ENCODE measurements around the gene CCDC201.
"Not testable (repeated sequence)": the region's sequence is repeated elsewhere in the genome, so short reads cannot be mapped to it uniquely, and the experiment has no call there.

The CCDC201 gene

DNA sequence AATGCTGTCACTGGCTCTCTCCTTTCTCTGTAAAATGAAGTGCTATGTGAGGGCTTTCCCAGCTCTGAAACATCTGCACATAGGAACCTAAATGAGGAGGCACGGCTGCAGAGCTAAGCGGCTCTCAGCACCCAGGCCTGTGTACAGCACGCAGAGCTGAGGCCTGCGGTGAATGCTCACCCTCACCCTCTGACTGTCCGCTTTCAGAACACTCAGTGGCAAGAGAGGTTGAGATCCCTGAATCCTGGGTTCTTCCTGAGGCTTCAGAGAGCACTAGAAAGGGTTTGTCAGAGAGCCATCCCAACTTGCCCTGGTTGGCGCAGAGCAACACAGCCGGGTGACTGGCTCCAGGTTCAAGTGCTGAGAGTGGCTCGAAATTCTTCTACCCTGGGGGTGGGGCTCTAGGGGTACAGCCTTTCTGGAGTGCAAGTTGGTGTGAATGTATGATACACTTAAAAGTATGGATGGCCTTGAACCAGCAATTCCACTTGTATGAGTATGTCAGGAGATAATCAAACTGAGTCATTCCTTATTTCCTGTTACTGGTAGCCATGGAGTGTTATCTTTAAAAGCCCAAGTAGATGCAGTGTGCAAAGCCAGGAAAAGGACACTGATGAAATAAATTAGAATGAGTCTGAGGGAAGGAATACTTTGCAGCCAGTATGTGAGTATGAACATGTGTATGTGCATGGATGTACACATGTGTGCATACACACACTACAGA lies 1.7 kb upstream of the CCDC201 start:
- DNase-seq (ENCODE audit: low read depth in 2 of 3, low spot score in 1 of 3), result no peak

GRCh38 chr7:45873355-45873754 lies 473 bp upstream of the CCDC201 start:
- no peak for DNase-seq (ENCODE audit: low read depth in 2 of 3, low spot score in 1 of 3)

GRCh38 chr7:45872116-45873034 lies 507 bp downstream of the CCDC201 start:
- no peak for DNase-seq (ENCODE audit: low read depth in 2 of 3, low spot score in 1 of 3)

DNA sequence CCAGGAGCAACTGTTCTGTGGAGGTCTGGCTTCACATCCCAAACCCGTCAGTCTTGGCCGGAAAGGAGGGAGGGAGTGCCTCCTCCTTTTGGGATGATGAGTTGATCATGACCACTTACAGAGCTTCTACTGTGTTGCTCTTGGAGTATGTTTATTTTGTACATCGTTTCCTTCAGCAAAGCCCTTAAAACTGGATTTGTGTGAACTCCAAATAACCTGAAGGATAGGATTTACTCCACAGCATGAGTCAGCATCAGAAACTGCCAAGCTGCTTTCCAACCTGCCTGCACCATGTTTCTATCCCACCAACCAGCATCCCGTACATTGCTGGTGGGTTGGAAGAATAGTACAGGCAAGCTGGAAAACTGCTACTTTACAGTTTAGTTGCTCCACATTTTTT lies 3.5 kb downstream of the CCDC201 start:
- no peak for DNase-seq (ENCODE audit: low read depth in 2 of 3, low spot score in 1 of 3)

- no peak for DNase-seq (ENCODE audit: low read depth in 2 of 3, low spot score in 1 of 3)
These were observed 5.4 kb downstream of the CCDC201 start for GRCh38 chr7:45867471-45867870.

DNA sequence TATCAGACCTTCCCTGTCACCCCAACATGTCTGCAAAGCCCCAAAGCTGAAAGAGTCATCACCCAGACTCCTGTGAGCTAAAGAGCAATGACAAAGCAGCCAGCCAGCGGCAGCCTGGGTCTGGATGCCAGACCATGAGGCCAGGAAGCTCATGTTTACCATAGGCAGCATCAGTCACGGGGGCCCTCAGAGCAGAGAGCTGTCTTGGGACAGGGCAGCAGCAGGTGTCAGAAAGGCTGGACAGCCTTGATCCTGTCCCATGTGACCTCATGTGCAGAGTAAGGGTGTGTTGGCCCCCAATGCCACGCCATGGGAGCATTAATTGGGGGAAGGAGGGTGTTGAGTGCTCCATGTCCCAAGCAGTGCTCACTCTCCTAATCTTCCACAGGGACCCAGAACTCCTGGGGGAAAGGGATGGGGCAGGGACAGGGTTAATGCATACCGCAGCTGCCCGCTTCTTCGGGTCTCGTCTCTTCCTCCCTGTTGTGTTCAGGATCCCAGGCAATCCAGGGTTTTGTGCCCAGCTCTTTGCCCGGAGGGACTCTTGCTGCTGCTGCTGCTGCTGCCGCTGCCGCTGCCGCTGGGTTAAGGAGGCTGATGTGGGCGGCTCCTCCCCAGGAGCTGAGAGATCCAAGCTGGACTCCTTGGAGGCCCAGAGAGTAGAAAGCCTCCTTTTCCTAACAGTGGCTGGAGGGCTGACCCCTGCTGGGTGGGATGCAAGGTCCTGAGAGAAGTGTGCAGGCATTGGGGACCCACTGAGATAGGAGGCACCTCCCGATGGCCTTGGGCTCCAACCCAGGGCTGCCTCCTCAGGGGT lies 7.1 kb downstream of the CCDC201 start:
- no peak for DNase-seq (ENCODE audit: low read depth in 2 of 3, low spot score in 1 of 3)

DNA sequence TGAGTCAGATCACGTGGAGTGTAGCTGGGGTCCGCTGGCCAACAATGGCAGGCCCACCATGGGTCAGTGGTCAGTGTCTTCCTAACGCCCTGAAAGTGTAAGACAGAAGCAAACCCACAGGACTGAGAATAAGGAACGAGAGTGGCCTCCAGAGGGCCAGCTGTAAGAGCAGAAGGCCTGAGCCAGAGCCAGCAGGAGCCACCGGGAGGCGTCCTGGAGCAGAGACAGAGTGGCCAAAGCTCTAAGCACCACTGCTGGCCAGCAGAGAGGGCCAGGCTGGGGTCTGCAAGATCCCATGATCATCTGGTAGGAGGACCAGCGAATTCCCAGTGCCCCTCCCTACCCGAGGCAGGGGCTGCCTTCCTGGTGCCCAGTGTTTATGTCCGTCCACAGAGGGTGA lies 9.2 kb downstream of the CCDC201 start:
- no peak for DNase-seq (ENCODE audit: low read depth in 2 of 3, low spot score in 1 of 3)

DNA sequence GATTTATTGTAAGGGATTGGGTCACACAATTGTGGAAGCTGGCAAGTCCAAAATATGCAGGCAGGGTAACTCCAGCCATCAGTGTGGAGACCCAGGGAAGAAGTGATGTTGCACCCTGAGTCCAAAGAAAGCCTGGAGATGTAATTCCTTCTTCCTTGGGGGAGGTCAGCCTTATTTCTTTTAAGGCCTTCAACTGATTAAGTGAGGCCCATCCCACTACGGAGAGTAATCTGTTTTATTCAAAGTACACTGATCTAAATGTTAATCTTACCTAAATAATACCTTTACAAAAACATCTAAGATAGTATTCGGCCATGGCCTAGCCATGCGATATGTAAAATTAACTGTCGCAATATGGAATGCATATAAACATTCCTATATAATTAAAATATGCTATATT lies 16.0 kb downstream of the CCDC201 start:
- DNase-seq (ENCODE audit: low read depth in 2 of 3, low spot score in 1 of 3), result not testable (repeated sequence)

DNA sequence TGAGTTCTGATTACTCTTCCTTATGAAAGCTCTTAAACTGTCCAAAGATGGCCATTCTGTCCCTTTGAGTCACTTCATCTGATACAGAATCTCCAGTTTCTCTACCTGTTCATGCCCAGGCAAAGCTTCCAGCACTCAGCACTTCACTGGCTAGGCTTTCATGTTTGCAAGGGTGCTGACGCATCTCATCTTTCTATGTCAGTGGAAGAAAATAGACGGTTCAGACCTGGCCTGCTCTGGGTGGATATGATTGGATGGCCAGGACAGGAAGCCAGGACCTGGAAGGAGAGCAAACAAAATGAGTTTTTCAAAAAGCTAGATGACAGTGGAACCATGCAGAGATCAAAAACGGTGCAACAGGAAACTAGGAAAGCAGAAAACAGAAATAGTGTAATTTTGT lies 17.2 kb downstream of the CCDC201 start:
- not testable (repeated sequence) for DNase-seq (ENCODE audit: low read depth in 2 of 3, low spot score in 1 of 3)

DNA sequence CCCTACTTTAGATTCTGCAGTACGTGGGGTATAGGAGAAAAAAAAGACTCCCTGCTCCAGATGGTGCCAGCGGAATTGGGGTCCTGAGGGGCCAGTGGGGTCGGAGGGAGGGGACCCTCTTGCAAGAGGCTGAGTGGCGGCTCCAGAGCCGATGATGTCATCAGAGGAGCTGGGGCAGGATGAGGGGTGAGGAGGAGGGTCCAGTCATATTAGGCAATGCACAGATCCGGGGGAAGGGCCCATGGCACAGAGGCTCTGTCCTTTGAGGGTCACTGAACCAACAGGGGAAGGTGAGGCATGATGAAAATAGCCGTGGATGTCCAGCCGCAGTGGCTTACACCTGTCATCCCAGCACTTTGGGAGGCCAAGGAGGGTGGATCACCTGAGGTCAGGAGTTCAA lies 19.4 kb downstream of the CCDC201 start:
- DNase-seq (ENCODE audit: low read depth in 2 of 3, low spot score in 1 of 3), result not testable (repeated sequence)

- not testable (repeated sequence) for DNase-seq (ENCODE audit: low read depth in 2 of 3, low spot score in 1 of 3)
These were observed 19.9 kb downstream of the CCDC201 start for GRCh38 chr7:45852984-45853383.

- not testable (repeated sequence) for DNase-seq (ENCODE audit: low read depth in 2 of 3, low spot score in 1 of 3)
These were observed 24.1 kb downstream of the CCDC201 start for GRCh38 chr7:45848734-45849133.

GRCh38 chr7:45846536-45846935 lies 26.3 kb downstream of the CCDC201 start:
- not testable (repeated sequence) for DNase-seq (ENCODE audit: low read depth in 2 of 3, low spot score in 1 of 3)

- DNase-seq (ENCODE audit: low read depth in 2 of 3, low spot score in 1 of 3), result not testable (repeated sequence)
These were observed 30.8 kb downstream of the CCDC201 start for GRCh38 chr7:45841926-45842717.

GRCh38 chr7:45838852-45839251 lies 34.0 kb downstream of the CCDC201 start:
- DNase-seq (ENCODE audit: low read depth in 2 of 3, low spot score in 1 of 3), result not testable (repeated sequence)

DNA sequence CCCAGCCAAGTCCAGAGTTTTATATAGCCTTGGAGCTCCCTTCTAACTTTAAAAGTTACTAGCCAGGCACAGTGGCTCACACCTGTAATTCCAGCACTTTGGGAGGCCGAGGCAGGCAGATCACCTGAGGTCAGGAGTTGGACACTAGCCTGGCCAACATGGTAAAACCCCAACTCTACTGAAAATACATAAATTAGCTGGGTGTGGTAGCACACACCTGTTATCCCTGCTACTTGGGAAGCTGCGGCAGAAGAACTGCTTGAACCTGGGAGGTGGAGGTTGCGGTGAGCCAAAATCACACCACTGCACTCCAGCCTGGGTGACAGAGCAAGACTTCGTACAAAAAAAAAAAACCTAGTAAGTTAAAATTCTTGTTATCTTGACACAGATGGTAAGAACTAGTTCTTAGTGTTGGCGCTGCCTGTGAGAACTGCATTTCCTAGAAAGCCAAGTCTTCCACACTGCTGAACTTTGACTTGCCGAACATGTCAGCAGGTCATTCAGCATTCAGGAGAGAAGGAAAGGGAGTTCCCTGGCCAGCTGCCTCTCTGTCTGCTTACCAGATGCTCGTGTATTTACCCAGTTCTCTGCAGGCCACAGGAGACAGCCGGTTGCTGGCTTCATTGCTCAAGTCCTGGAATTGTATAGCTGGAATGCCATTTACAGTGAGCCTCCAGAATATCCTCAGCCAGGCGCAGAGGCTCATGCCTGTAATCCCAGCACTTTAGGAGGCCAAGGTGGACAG lies 40.3 kb downstream of the CCDC201 start:
- DNase-seq (ENCODE audit: low read depth in 2 of 3, low spot score in 1 of 3), result not testable (repeated sequence)

DNA sequence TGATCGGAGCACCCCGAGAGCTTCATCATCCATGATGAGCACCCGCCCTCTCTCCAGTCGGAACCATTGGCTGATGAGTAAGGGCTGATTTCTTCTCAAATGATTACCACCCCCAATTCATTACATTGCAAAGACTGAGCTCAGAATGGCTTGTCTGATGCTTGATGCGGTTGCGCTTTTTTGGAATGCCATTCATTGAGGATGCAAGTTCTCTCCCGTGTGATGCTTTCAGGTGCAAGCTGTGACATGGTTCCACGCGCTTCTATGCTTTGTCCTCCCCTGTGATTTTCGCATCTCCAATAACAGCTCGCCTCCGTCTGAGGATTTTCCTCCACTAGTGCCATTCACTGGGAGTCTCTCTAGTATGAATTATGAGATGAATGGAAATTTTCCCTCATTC lies 43.0 kb downstream of the CCDC201 start:
- DNase-seq (ENCODE audit: low read depth in 2 of 3, low spot score in 1 of 3), result not testable (repeated sequence)

DNA sequence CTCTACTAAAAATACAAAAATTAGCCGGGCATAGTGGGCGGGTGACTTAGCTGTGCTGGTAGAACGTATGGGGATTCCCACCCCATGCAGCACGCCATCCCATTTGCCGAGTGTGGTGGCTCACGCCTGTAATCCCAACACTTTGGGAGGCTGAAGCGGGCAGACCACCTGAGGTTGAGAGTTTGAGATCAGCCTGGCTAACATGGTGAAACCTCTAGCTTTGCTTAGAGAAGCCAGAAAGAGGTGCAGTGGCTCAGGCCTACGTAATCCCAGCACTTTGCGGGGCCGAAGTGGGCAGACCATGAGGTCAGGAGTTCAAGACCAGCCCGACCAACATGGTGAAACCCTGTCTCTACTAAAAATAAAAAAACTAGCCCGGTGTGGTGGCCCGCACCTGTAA lies 45.2 kb downstream of the CCDC201 start:
- not testable (repeated sequence) for DNase-seq (ENCODE audit: low read depth in 2 of 3, low spot score in 1 of 3)

DNA sequence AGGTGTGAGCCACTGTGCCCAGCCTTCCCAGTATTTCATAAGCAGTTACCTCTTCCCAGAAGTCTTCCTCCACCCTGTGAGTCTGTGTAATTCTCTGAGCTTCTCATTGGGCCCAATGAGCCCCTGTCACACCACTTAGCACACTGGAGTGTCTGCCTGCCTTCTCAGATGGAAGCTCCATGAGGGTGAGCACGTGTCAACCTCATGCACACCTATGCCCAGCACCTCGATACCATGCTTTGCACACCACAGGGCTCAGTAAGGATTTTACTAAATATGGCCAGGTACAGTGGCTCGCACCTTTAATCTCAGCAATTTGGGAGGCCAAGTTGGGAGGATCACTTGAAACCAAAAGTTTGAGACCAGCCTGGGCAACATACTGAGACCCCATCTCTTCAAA lies 46.3 kb downstream of the CCDC201 start:
- DNase-seq (ENCODE audit: low read depth in 2 of 3, low spot score in 1 of 3), result not testable (repeated sequence)

DNA sequence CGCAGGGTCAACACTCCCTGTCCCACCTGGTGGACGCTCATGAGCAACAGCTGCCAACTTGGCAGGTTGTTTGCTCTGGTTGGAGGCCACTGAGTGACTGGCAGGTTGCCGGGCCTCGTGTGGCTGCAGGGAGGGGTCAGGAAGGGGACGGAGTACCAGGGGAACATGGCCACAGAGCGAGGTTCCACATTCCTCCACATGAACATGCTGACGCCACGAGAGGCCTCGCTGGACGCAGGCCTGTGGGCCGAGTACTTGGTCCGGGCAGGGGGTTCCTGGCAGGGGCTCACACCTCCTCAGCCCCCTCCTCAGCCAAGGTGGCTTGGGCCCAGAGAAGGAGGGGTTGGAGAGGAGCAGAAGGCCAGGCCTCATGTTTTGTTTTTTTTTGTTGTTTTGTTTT lies 54.1 kb downstream of the CCDC201 start:
- not testable (repeated sequence) for DNase-seq (ENCODE audit: low read depth in 2 of 3, low spot score in 1 of 3)
